A549 (cell line): ENCODE results near the gene UNKL. TPM values are rescaled to one million over a fixed set of nuclear protein-coding genes. Genes with fewer than 3 reads are reported as not detected.

Source experiments
- ATAC-seq, 2 experiments: fragments of 200-7000 bp in 1 of 2; fragments of >200 bp in 1 of 2; cut with Nextera tagmentation in 1 of 2; cut with Tn5 transposase in 1 of 2; 3 replicates each; pipeline versions ENCODE4 v1.8.0 to v1.9.1; 2018 to 2020; ENCODE audit warnings: mild to moderate bottlenecking in 1 of 2, moderate library complexity in 1 of 2
- CTCF ChIA-PET: fragments of 300-600 bp; sonication (Branson Sonifier 250); formaldehyde crosslinking; extraction: SDS; loops from one replicate; lab custom pipeline; 2021; ENCODE audit warnings: antibody characterized with exemption, inconsistent platforms; lab: Yijun Ruan, JAX
- POLR2A ChIA-PET: fragments of 350-600 bp; formaldehyde crosslinking; extraction: SDS; loops from one replicate; lab custom pipeline; 2021; ENCODE audit warnings: antibody characterized with exemption, inconsistent platforms; lab: Yijun Ruan, JAX
- DNase-seq, 2 experiments: peaks; one replicate each; pipeline versions ENCODE4 v3.0.0 to v3.0.0-alpha.2; 2011 to 2016; ENCODE audit warnings: low read depth in 1 of 2, low spot score in 1 of 2
- FAIRE-seq: peaks from 2 replicates; lab custom pipeline; 2011; peaks lifted over from hg19 to GRCh38; lab: Jason Lieb, UNC
- H3K27ac ChIP-seq, 2 experiments: fragments of >200 bp; sonication (Bioruptor Twin); formaldehyde crosslinking; 3 replicates each; pipeline ENCODE4 v1.5.1; 2016 to 2017
- H3K4me1 ChIP-seq: fragments of >200 bp; sonication (Bioruptor Twin); formaldehyde crosslinking; 3 replicates; pipeline ENCODE4 v1.6.1; 2016
- H3K4me2 ChIP-seq: fragments of >200 bp; sonication (Bioruptor Twin); formaldehyde crosslinking; 3 replicates; pipeline ENCODE4 v1.6.1; 2016
- H3K4me3 ChIP-seq: fragments of >200 bp; sonication (Bioruptor Twin); formaldehyde crosslinking; 3 replicates; pipeline ENCODE4 v1.5.1; 2016
- H3K9me3 ChIP-seq: fragments of >200 bp; sonication (Bioruptor Twin); formaldehyde crosslinking; 3 replicates; pipeline ENCODE4 v1.6.1; 2016
- CBX2 ChIP-seq: fragments of 200-600 bp; sonication (generic); IDR thresholded peaks from 2 replicates; pipeline ENCODE4 v1.6.1; 2016; ENCODE audit warnings: low read depth, mild to moderate bottlenecking, borderline replicate concordance
- CEBPB ChIP-seq, 2 experiments: fragments of >200 bp in 1 of 2; sonication (Bioruptor Twin) in 1 of 2; formaldehyde crosslinking in 1 of 2; IDR thresholded peaks; 2 replicates each; pipeline ENCODE4 v1.6.1; 2012 to 2016
- CHD2 ChIP-seq: fragments of 150-350 bp; IDR thresholded peaks from 2 replicates; pipeline ENCODE4 v1.6.1; 2014; ENCODE audit warnings: low read length; ENCODE audit not compliant: partially characterized antibody
- EHF ChIP-seq: fragments of 250-450 bp; sonication (Bioruptor Pico); IDR thresholded peaks from 2 replicates; pipeline ENCODE4 v1.5.0; 2020; ENCODE audit warnings: mild to moderate bottlenecking
- EP300 ChIP-seq, 2 experiments: fragments of >200 bp; sonication (Bioruptor Twin); formaldehyde crosslinking; IDR thresholded peaks; 2 replicates in 1 of 2; 3 replicates in 1 of 2; pipeline ENCODE4 v1.6.1; 2016 to 2017
- FOSB ChIP-seq: fragments of 250-450 bp; sonication (Bioruptor Pico); IDR thresholded peaks from 2 replicates; pipeline ENCODE4 v1.5.0; 2020; ENCODE audit warnings: mild to moderate bottlenecking, moderate library complexity
- FOSL2 ChIP-seq, 2 experiments: fragments of 450-650 bp in 1 of 2; fragments of >200 bp in 1 of 2; sonication (Bioruptor Twin) in 1 of 2; formaldehyde crosslinking; IDR thresholded peaks; 2 replicates each; pipeline versions ENCODE4 v1.5.0 to v1.6.1; 2016 to 2020; ENCODE audit warnings: mild to moderate bottlenecking in 1 of 2, moderate library complexity in 1 of 2
- GATA3 ChIP-seq: IDR thresholded peaks from 2 replicates; pipeline ENCODE4 v1.6.1; 2012; ENCODE audit warnings: borderline replicate concordance
- HDAC2 ChIP-seq: fragments of 200-600 bp; sonication (generic); IDR thresholded peaks from 2 replicates; pipeline ENCODE4 v1.6.1; 2016
- HOXB13 ChIP-seq: fragments of 250-450 bp; sonication (Bioruptor Pico); IDR thresholded peaks from 2 replicates; pipeline ENCODE4 v1.5.0; 2020; ENCODE audit warnings: low read depth, mild to moderate bottlenecking, moderate library complexity
- KDM5A ChIP-seq: fragments of 200-600 bp; sonication (generic); IDR thresholded peaks from 2 replicates; pipeline ENCODE4 v1.6.1; 2016; ENCODE audit warnings: antibody characterized with exemption, mild to moderate bottlenecking
- MAFK ChIP-seq: fragments of 450-650 bp; IDR thresholded peaks from 2 replicates; pipeline ENCODE4 v1.6.1; 2014; ENCODE audit not compliant: partially characterized antibody
- MAZ ChIP-seq: fragments of 150-350 bp; IDR thresholded peaks from 2 replicates; pipeline ENCODE4 v1.6.1; 2014; ENCODE audit warnings: antibody characterized with exemption, low read depth, low read length, borderline replicate concordance
- MYC ChIP-seq: IDR thresholded peaks from 2 replicates; pipeline ENCODE4 v1.6.1; 2012; ENCODE audit warnings: mild to moderate bottlenecking, inconsistent platforms, low read length, improper control_type of control experiment, borderline replicate concordance
- NFE2L2 ChIP-seq: fragments of 150-350 bp; conservative IDR thresholded peaks from 2 replicates; pipeline ENCODE4 v1.6.1; 2014; ENCODE audit warnings: low read length
- NPAS2 ChIP-seq: fragments of 250-450 bp; sonication (Bioruptor Pico); IDR thresholded peaks from 2 replicates; pipeline ENCODE4 v1.8.0; 2022; ENCODE audit warnings: mild to moderate bottlenecking, moderate library complexity, borderline replicate concordance
- POLR2A ChIP-seq: IDR thresholded peaks from 2 replicates; pipeline ENCODE4 v1.6.1; 2012; ENCODE audit warnings: mild to moderate bottlenecking, low read length
- POLR2AphosphoS2 ChIP-seq: conservative IDR thresholded peaks from 2 replicates; pipeline ENCODE4 v1.6.1; 2012; ENCODE audit warnings: low read length, improper control_type of control experiment, inconsistent platforms
- RAD21 ChIP-seq, 2 experiments: fragments of >200 bp in 1 of 2; sonication (Bioruptor Twin) in 1 of 2; formaldehyde crosslinking in 1 of 2; IDR thresholded peaks in 1 of 2; conservative IDR thresholded peaks in 1 of 2; 2 replicates in 1 of 2; 3 replicates in 1 of 2; pipeline ENCODE4 v1.6.1; 2012 to 2018; ENCODE audit warnings: inconsistent platforms in 1 of 2
- RARB ChIP-seq: fragments of 250-450 bp; sonication (Bioruptor Pico); IDR thresholded peaks from 2 replicates; pipeline ENCODE4 v1.8.0; 2021; ENCODE audit warnings: mild to moderate bottlenecking, moderate library complexity
- RCOR1 ChIP-seq: fragments of 150-350 bp; IDR thresholded peaks from 2 replicates; pipeline ENCODE4 v1.6.1; 2014; ENCODE audit warnings: antibody characterized with exemption, low read length, low read depth
- TFCP2L1 ChIP-seq: fragments of 250-450 bp; sonication (Bioruptor Pico); IDR thresholded peaks from 2 replicates; pipeline ENCODE4 v1.5.0; 2021; ENCODE audit warnings: mild to moderate bottlenecking
- ZFP36 ChIP-seq: fragments of 450-650 bp; IDR thresholded peaks from 2 replicates; pipeline ENCODE4 v1.6.1; 2014; ENCODE audit warnings: borderline replicate concordance; ENCODE audit not compliant: partially characterized antibody
- ZNF302 ChIP-seq: fragments of 250-450 bp; sonication (Bioruptor Pico); IDR thresholded peaks from 2 replicates; pipeline ENCODE4 v1.9.0; 2021; ENCODE audit warnings: inconsistent platforms, mild to moderate bottlenecking, moderate library complexity
- ZSCAN20 ChIP-seq: fragments of 250-450 bp; sonication (Bioruptor Pico); IDR thresholded peaks from 2 replicates; pipeline ENCODE4 v1.8.0; 2022; ENCODE audit warnings: mild to moderate bottlenecking, moderate library complexity
- WGBS: methylation state at CpG from one replicate; pipeline ENCODE4 v1.1.6; 2017; ENCODE audit errors: missing lambda C conversion rate; 5-methylcytosine and 5-hydroxymethylcytosine counted together
- polyA plus RNA-seq, 4 experiments: library from polyadenylated mRNA; depleted of rRNA in 3 of 4; stranded (reverse); fragments of >200 nt; fragmentation: RNase III in 1 of 4; extraction: RNeasy Plus Mini Kit Qiagen cat#74134 plus additional on column Dnase treatment in 1 of 4; gene quantifications; 2 replicates in 3 of 4; 3 replicates in 1 of 4; pipeline ENCODE4 v1.2.3, GENCODE V29; 2011 to 2017
- TF ChIP-seq, protein P1 (sequence below): fragments of >200 bp; sonication (Bioruptor Twin); formaldehyde crosslinking; IDR thresholded peaks from 2 replicates; pipeline ENCODE4 v1.6.1; 2016
- TF ChIP-seq, protein P2 (sequence below): fragments of 450-650 bp; IDR thresholded peaks from 2 replicates; pipeline ENCODE4 v1.6.1; 2014; ENCODE audit warnings: antibody characterized with exemption
- TF ChIP-seq, protein P3 (sequence below): fragments of 250-450 bp; sonication (Bioruptor Pico); IDR thresholded peaks from 2 replicates; pipeline ENCODE4 v1.5.0; 2020; ENCODE audit warnings: low read depth, mild to moderate bottlenecking, moderate library complexity
- TF ChIP-seq, protein P4 (sequence below): fragments of 150-350 bp; IDR thresholded peaks from 2 replicates; pipeline ENCODE4 v1.6.1; 2014; ENCODE audit warnings: low read depth, mild to moderate bottlenecking, low read length
- TF ChIP-seq, protein P5 (sequence below): IDR thresholded peaks from 2 replicates; pipeline ENCODE4 v1.6.1; 2012
- TF ChIP-seq, protein P6 (sequence below): fragments of 200-600 bp; sonication (generic); IDR thresholded peaks from 2 replicates; pipeline ENCODE4 v1.6.1; 2016; ENCODE audit warnings: antibody characterized with exemption, mild to moderate bottlenecking, moderate library complexity

UNKL gene
- polyA plus RNA-seq, 2 of the 4 experiments (the other 2 are of a cell fraction), result 20.7 to 37.6 TPM

DNA sequence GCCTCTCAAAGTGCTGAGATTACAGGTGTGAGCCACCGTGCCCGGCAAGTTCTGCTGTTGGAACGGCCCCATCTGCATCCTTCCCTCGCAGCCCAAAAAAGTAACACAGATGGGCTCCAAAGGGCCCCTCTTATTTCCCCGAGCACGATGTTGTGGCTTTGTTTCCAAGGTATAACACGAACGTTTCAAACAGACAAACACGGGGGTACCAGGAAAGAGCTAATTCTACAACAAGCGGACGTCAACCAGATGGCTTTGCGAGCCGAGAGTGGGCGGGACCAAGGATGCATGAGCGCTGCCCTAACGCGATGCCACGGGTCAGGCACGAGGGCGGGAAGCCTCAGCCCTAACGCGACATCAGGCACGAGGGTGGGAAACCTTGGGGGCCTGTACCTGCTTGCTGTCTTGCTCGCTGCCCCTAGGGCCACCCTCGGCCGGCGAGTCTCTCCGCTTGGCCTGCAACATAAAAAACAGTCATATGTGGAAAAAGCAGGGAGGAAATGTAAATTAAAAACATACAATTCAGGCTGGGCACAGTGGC lies 24.2 kb downstream of the UNKL start:
- POLR2A ChIA-PET, result no interaction called here
- 93% methylated on average over 27 of the region's 28 CpGs for WGBS

DNA sequence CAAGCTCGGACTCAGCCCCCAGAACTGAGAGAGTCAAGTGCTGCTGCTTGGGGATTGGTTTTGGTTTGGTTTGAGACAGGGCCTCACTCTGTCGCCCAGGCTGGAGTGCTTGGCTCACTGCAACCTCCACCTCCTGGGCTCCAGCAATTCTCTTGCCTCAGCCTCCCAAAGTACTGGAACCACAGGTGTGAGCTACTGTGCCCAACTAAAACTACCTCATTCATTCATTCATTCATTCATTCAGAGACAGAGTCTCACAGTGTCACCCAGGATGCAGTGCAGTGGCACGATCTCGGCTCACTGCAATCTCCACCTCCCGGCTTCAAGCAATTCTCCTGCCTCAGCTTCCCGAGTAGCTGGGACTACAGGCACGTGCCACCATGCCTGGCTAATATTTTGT lies 24.7 kb downstream of the UNKL start:
- H3K27ac ChIP-seq, result no peak overlapping the region
- ATAC-seq (no peak), DNase-seq (no peak), FAIRE-seq (no peak)
- no peaks in the 10 kb centered on the region for H3K9me3 ChIP-seq
- CTCF ChIA-PET, result interaction anchor here (0.9 to 2.4 kb wide), 2 partner anchors 22 to 26 kb away, joined by 3 to 8 read pairs; no protein-coding TSS in a partner anchor
- no peak overlapping the region for H3K4me3 ChIP-seq
- WGBS, result 88% methylated on average over 7 of the region's 7 CpGs
- POLR2A ChIA-PET, result no interaction called here
- no peak overlapping the region for H3K4me2 ChIP-seq
- no peaks in the 10 kb centered on the region for H3K4me1 ChIP-seq
- no peak for TF ChIP-seq EHF (CRISPR knock-in tag)
- TF ChIP-seq FOSB (CRISPR knock-in tag), result no peak
- TF ChIP-seq HOXB13 (CRISPR knock-in tag), result no peak
- TF ChIP-seq, protein P1, sequence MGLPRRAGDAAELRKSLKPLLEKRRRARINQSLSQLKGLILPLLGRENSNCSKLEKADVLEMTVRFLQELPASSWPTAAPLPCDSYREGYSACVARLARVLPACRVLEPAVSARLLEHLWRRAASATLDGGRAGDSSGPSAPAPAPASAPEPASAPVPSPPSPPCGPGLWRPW, result no peak
- TF ChIP-seq, protein P2, sequence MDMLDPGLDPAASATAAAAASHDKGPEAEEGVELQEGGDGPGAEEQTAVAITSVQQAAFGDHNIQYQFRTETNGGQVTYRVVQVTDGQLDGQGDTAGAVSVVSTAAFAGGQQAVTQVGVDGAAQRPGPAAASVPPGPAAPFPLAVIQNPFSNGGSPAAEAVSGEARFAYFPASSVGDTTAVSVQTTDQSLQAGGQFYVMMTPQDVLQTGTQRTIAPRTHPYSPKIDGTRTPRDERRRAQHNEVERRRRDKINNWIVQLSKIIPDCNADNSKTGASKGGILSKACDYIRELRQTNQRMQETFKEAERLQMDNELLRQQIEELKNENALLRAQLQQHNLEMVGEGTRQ, result no peak
- TF ChIP-seq, protein P3, sequence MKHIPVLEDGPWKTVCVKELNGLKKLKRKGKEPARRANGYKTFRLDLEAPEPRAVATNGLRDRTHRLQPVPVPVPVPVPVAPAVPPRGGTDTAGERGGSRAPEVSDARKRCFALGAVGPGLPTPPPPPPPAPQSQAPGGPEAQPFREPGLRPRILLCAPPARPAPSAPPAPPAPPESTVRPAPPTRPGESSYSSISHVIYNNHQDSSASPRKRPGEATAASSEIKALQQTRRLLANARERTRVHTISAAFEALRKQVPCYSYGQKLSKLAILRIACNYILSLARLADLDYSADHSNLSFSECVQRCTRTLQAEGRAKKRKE (CRISPR knock-in tag), result no peak
- no peak for TF ChIP-seq CHD2
- TF ChIP-seq ZNF302 (CRISPR knock-in tag), result no peak
- no peak for TF ChIP-seq GATA3
- TF ChIP-seq, protein P4, sequence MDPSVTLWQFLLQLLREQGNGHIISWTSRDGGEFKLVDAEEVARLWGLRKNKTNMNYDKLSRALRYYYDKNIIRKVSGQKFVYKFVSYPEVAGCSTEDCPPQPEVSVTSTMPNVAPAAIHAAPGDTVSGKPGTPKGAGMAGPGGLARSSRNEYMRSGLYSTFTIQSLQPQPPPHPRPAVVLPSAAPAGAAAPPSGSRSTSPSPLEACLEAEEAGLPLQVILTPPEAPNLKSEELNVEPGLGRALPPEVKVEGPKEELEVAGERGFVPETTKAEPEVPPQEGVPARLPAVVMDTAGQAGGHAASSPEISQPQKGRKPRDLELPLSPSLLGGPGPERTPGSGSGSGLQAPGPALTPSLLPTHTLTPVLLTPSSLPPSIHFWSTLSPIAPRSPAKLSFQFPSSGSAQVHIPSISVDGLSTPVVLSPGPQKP, result no peak
- TF ChIP-seq HDAC2, result no peak
- no peak for TF ChIP-seq ZSCAN20
- no peak for TF ChIP-seq EP300 (IDR thresholded peaks at IDR 0.05)
- no peak for TF ChIP-seq CBX2
- TF ChIP-seq MAZ, result no peak
- no peak for TF ChIP-seq FOSL2 (IDR thresholded peaks at IDR 0.05)
- TF ChIP-seq FOSL2 (CRISPR knock-in tag; IDR thresholded peaks at IDR 0.05), result no peak
- TF ChIP-seq CEBPB (IDR thresholded peaks at IDR 0.05), result no peak

More for the DNA sequence above, 24.2 kb downstream of the UNKL start:
- DNase-seq, result no peak
- no peak for FAIRE-seq
- Histone ChIP-seq H3K4me3 (no peak overlapping the region), H3K4me2 (no peak overlapping the region), H3K4me1 (no peaks in the 10 kb centered on the region), H3K9me3 (no peaks in the 10 kb centered on the region), H3K27ac (no peak overlapping the region)
- TF ChIP-seq RAD21 (conservative IDR thresholded peaks at IDR 0.05 in 1 of 2, IDR thresholded peaks at IDR 0.05 in 1 of 2) (no peak), RCOR1 (no peak), NFE2L2 (no peak), MYC (no peak), CEBPB (IDR thresholded peaks at IDR 0.05) (no peak), POLR2A (no peak), POLR2AphosphoS2 (no peak), NPAS2 (no peak), KDM5A (no peak), EP300 (IDR thresholded peaks at IDR 0.05) (no peak), CBX2 (no peak), ZFP36 (no peak), MAFK (no peak), RARB (CRISPR knock-in tag) (no peak), ZSCAN20 (no peak), TFCP2L1 (no peak)
- TF ChIP-seq, protein P5, sequence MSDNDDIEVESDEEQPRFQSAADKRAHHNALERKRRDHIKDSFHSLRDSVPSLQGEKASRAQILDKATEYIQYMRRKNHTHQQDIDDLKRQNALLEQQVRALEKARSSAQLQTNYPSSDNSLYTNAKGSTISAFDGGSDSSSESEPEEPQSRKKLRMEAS, result no peak
- TF ChIP-seq, protein P4, result no peak
- TF ChIP-seq, protein P6, sequence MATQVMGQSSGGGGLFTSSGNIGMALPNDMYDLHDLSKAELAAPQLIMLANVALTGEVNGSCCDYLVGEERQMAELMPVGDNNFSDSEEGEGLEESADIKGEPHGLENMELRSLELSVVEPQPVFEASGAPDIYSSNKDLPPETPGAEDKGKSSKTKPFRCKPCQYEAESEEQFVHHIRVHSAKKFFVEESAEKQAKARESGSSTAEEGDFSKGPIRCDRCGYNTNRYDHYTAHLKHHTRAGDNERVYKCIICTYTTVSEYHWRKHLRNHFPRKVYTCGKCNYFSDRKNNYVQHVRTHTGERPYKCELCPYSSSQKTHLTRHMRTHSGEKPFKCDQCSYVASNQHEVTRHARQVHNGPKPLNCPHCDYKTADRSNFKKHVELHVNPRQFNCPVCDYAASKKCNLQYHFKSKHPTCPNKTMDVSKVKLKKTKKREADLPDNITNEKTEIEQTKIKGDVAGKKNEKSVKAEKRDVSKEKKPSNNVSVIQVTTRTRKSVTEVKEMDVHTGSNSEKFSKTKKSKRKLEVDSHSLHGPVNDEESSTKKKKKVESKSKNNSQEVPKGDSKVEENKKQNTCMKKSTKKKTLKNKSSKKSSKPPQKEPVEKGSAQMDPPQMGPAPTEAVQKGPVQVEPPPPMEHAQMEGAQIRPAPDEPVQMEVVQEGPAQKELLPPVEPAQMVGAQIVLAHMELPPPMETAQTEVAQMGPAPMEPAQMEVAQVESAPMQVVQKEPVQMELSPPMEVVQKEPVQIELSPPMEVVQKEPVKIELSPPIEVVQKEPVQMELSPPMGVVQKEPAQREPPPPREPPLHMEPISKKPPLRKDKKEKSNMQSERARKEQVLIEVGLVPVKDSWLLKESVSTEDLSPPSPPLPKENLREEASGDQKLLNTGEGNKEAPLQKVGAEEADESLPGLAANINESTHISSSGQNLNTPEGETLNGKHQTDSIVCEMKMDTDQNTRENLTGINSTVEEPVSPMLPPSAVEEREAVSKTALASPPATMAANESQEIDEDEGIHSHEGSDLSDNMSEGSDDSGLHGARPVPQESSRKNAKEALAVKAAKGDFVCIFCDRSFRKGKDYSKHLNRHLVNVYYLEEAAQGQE, result no peak
- ATAC-seq, result no peak
- CTCF ChIA-PET, result interaction anchor here (0.6 to 2.4 kb wide), 3 partner anchors 17 to 576 kb away, joined by 3 to 8 read pairs (median 3); no protein-coding TSS in a partner anchor
